H9 (cell line): ENCODE results near the gene RRBP1. TPM values are rescaled to one million over a fixed set of nuclear protein-coding genes. Genes with fewer than 3 reads are reported as not detected.

ENCODE experiments used
- DNase-seq: peaks from one replicate; pipeline ENCODE4 v3.0.0-alpha.2; 2017
- H2AFZ ChIP-seq: one replicate; pipeline ENCODE4 v1.6.1; 2013; ENCODE audit warnings: mild to moderate bottlenecking, low read length, control low read depth, moderate library complexity
- H2AK5ac ChIP-seq: 2 replicates; pipeline ENCODE4 v1.6.1; 2013; ENCODE audit warnings: low read length, control low read depth, mixed read lengths; ENCODE audit not compliant: insufficient read length
- H2BK120ac ChIP-seq: one replicate; pipeline ENCODE4 v1.6.1; 2013; ENCODE audit warnings: low read depth, mild to moderate bottlenecking, low read length, control low read depth, inconsistent platforms; ENCODE audit not compliant: poor library complexity, severe bottlenecking
- H2BK12ac ChIP-seq: 2 replicates; pipeline ENCODE4 v1.6.1; 2013; ENCODE audit warnings: low read length, control low read depth, mixed read lengths, low read depth; ENCODE audit not compliant: insufficient read length
- H2BK15ac ChIP-seq: 2 replicates; pipeline ENCODE4 v1.6.1; 2013; ENCODE audit warnings: low read depth, low read length, control low read depth
- H2BK20ac ChIP-seq: one replicate; pipeline ENCODE4 v1.6.1; 2013; ENCODE audit warnings: low read depth, mild to moderate bottlenecking, low read length, control low read depth, inconsistent platforms; ENCODE audit not compliant: poor library complexity, severe bottlenecking
- H2BK5ac ChIP-seq: 2 replicates; pipeline ENCODE4 v1.6.1; 2013; ENCODE audit warnings: low read length, control low read depth, mixed read lengths; ENCODE audit not compliant: insufficient read length
- H3K14ac ChIP-seq: 2 replicates; pipeline ENCODE4 v1.6.1; 2013; ENCODE audit warnings: low read length, control low read depth; ENCODE audit not compliant: insufficient read depth
- H3K18ac ChIP-seq: 2 replicates; pipeline ENCODE4 v1.6.1; 2013; ENCODE audit warnings: low read depth, mild to moderate bottlenecking, mixed read lengths, low read length, control low read depth; ENCODE audit not compliant: insufficient read length
- H3K23ac ChIP-seq: 2 replicates; pipeline ENCODE4 v1.6.1; 2013; ENCODE audit warnings: low read length, control low read depth, mixed read lengths, low read depth; ENCODE audit not compliant: insufficient read length
- H3K23me2 ChIP-seq: 2 replicates; pipeline ENCODE4 v1.6.1; 2013; ENCODE audit warnings: low read depth, mild to moderate bottlenecking, mixed read lengths, low read length, control low read depth; ENCODE audit not compliant: insufficient read length, poor library complexity, severe bottlenecking
- H3K27ac ChIP-seq: 2 replicates; pipeline ENCODE4 v1.5.1; 2013; ENCODE audit warnings: low read length, control low read depth, mixed read lengths, low read depth; ENCODE audit not compliant: insufficient read length
- H3K27me3 ChIP-seq: 2 replicates; pipeline ENCODE4 v1.6.1; 2013; ENCODE audit warnings: low read length, control low read depth, inconsistent platforms; ENCODE audit not compliant: insufficient read depth
- H3K4ac ChIP-seq: 2 replicates; pipeline ENCODE4 v1.6.1; 2013; ENCODE audit warnings: low read depth, mild to moderate bottlenecking, control low read depth, inconsistent platforms, low read length, moderate library complexity
- H3K4me1 ChIP-seq: 2 replicates; pipeline ENCODE4 v1.6.1; 2013; ENCODE audit warnings: low read length, control low read depth, inconsistent platforms; ENCODE audit not compliant: insufficient read depth
- H3K4me2 ChIP-seq: 2 replicates; pipeline ENCODE4 v1.6.1; 2013; ENCODE audit warnings: low read length, control low read depth, mixed read lengths; ENCODE audit not compliant: insufficient read length, insufficient read depth
- H3K56ac ChIP-seq: 2 replicates; pipeline ENCODE4 v1.6.1; 2013; ENCODE audit warnings: low read depth, mild to moderate bottlenecking, mixed read lengths, low read length, control low read depth; ENCODE audit not compliant: insufficient read length
- H3K79me1 ChIP-seq: 2 replicates; pipeline ENCODE4 v1.6.1; 2013; ENCODE audit warnings: low read depth, mild to moderate bottlenecking, moderate library complexity, low read length, control low read depth, inconsistent platforms; ENCODE audit not compliant: insufficient read depth, poor library complexity, severe bottlenecking
- H3K79me2 ChIP-seq: 2 replicates; pipeline ENCODE4 v1.6.1; 2013; ENCODE audit warnings: low read length, control low read depth, inconsistent platforms; ENCODE audit not compliant: insufficient read depth
- H3K9ac ChIP-seq: 2 replicates; pipeline ENCODE4 v1.6.1; 2013; ENCODE audit warnings: low read length, control low read depth, mixed read lengths; ENCODE audit not compliant: insufficient read length; ENCODE audit errors: extremely low read depth
- H3K9me3 ChIP-seq: one replicate; pipeline ENCODE4 v1.6.1; 2013; ENCODE audit warnings: low read depth, low read length, inconsistent platforms; ENCODE audit not compliant: control insufficient read depth
- H3T11ph ChIP-seq: one replicate; pipeline ENCODE4 v1.6.1; 2013; ENCODE audit warnings: mild to moderate bottlenecking, low read length, control low read depth, inconsistent platforms
- H4K20me1 ChIP-seq: one replicate; pipeline ENCODE4 v1.6.1; 2013; ENCODE audit not compliant: control insufficient read depth, insufficient read length, insufficient read depth
- H4K5ac ChIP-seq: 2 replicates; pipeline ENCODE4 v1.6.1; 2013; ENCODE audit warnings: low read depth, mild to moderate bottlenecking, mixed read lengths, low read length, control low read depth; ENCODE audit not compliant: insufficient read length
- H4K8ac ChIP-seq: replicated peaks from 2 replicates; pipeline ENCODE4 v1.6.1; 2013; ENCODE audit warnings: low read length, control low read depth, mixed read lengths, low read depth; ENCODE audit not compliant: insufficient read length
- H4K91ac ChIP-seq: 2 replicates; pipeline ENCODE4 v1.6.1; 2013; ENCODE audit warnings: low read depth, mild to moderate bottlenecking, moderate library complexity, mixed read lengths, low read length, control low read depth; ENCODE audit not compliant: insufficient read length
- H3K27ac Mint-ChIP-seq, 3 experiments: 2 replicates in 2 of 3; 3 replicates in 1 of 3; pipeline ENCODE4 v1.8.0; 2020 to 2021; ENCODE audit warnings: mixed read lengths in 3 of 3, mild to moderate bottlenecking in 1 of 3, moderate library complexity in 1 of 3
- H3K27me3 Mint-ChIP-seq: 2 replicates; pipeline ENCODE4 v1.8.0; 2021; ENCODE audit warnings: low read depth, mild to moderate bottlenecking, moderate library complexity, mixed read lengths
- H3K36me3 Mint-ChIP-seq, 3 experiments: 2 replicates in 2 of 3; 3 replicates in 1 of 3; pipeline ENCODE4 v1.8.0; 2020 to 2021; ENCODE audit warnings: low read depth in 3 of 3, mixed read lengths in 3 of 3; ENCODE audit not compliant: insufficient read depth in 1 of 3
- H3K4me1 Mint-ChIP-seq, 2 experiments: 2 replicates each; pipeline ENCODE4 v1.8.0; 2020; ENCODE audit warnings: mixed read lengths in 2 of 2
- H3K4me3 Mint-ChIP-seq, 2 experiments: 2 replicates in 1 of 2; 3 replicates in 1 of 2; pipeline ENCODE4 v1.8.0; 2020 to 2021; ENCODE audit warnings: mild to moderate bottlenecking in 2 of 2, mixed read lengths in 2 of 2, moderate library complexity in 1 of 2
- H3K9me3 Mint-ChIP-seq, 2 experiments: 2 replicates in 1 of 2; 3 replicates in 1 of 2; pipeline ENCODE4 v1.8.0; 2020; ENCODE audit warnings: mild to moderate bottlenecking in 2 of 2, mixed read lengths in 2 of 2, moderate library complexity in 1 of 2
- CTCF ChIP-seq: fragments of 200-600 bp; sonication (generic); conservative IDR thresholded peaks from 3 replicates; pipeline ENCODE4 v1.8.0; 2021; ENCODE audit warnings: antibody characterized with exemption, mild to moderate bottlenecking
- total RNA-seq: library from RNA; stranded (reverse); gene quantifications from 2 replicates; pipeline ENCODE4 v1.2.1, GENCODE V29; 2021

The RRBP1 gene
- total RNA-seq, 1 experiment from 2014 or later: 97.8 TPM

- no peak overlapping the region; a peak in 1 of 7 replicates for H3K27ac Mint-ChIP-seq
Measured at GRCh38 chr20:17594443-17594842, 87.6 kb downstream of the RRBP1 start.

More at GRCh38 chr20:17594443-17594842, 87.6 kb downstream of the RRBP1 start:
- Histone ChIP-seq H3K14ac (no peak overlapping the region), H3K56ac (no peak overlapping the region), H3K23ac (no peak overlapping the region), H3K9me3 (no peaks in the 10 kb centered on the region), H3K79me2 (peaks cover 12% of the 10 kb centered on the region; the same call in 1 of the 2 replicates), H3K27ac (no peak overlapping the region), H2BK120ac (no peak overlapping the region), H3K18ac (no peak overlapping the region), H2AFZ (no peak overlapping the region), H2BK15ac (no peak overlapping the region), H3K4me1 (peaks cover 11% of the 10 kb centered on the region; the same call in 1 of the 2 replicates), H4K91ac (no peak overlapping the region), H2BK20ac (no peak overlapping the region), H4K8ac (no peak overlapping the region), H3K79me1 (peaks cover 12% of the 10 kb centered on the region), H3K4ac (no peak overlapping the region), H3K9ac (no peak overlapping the region), H4K20me1 (no peaks in the 10 kb centered on the region), H3K4me2 (no peak overlapping the region), H3T11ph (no peak overlapping the region), H2AK5ac (no peak overlapping the region), H2BK5ac (no peak overlapping the region), H3K23me2 (no peaks in the 10 kb centered on the region), H3K27me3 (no peaks in the 10 kb centered on the region), H4K5ac (no peak overlapping the region), H2BK12ac (no peak overlapping the region)
- Mint-ChIP-seq H3K36me3 (peaks cover 6 to 14% (median 9%) of the 10 kb centered on the region in 3 experiments), H3K4me1 (peaks cover 33 to 40% of the 10 kb centered on the region in 2 experiments), H3K27me3 (no peaks in the 10 kb centered on the region), H3K9me3 (peaks cover 0 to 2% of the 10 kb centered on the region in 2 experiments; a peak in 1 of 5 replicates), H3K4me3 (no peak overlapping the region)
- no peak for TF ChIP-seq CTCF
- DNase-seq: no peak
